ENCODE measurements around the gene ALDH4A1.

The ALDH4A1 gene

GRCh38 chr1:18907021-18907916 is 4.9 kb upstream of the ALDH4A1 start:
- DNase-seq (ENCODE audit: low read depth) = no peak

DNA sequence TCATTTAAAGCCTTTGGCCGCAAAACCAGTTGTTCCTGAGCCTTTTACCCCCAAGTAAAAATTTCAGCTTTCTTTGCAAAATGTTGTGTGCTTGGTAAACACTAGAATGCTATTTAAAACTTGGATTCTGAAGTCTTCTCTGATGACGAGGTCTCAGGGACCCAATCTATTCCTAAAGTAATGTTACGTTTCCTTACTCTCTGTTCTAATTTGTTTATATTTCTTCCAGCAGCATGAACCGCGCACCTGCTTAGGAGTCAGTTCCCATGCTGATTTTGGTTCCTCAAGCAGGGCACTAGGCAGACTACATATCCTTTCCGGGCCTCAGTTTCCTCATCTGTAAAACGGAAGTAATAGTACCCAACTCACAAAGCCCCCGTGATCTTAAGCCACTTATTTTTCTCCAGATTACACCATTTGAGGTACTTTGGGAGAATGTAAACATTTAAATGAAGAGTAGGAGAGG is 969 bp upstream of the ALDH4A1 start:
- peak overlapping the region; percentile 83 for H3K4me3 ChIP-seq (ENCODE audit: low read depth, low read length)
- DNase-seq (ENCODE audit: low read depth) = no peak
- TF ChIP-seq, protein P1, sequence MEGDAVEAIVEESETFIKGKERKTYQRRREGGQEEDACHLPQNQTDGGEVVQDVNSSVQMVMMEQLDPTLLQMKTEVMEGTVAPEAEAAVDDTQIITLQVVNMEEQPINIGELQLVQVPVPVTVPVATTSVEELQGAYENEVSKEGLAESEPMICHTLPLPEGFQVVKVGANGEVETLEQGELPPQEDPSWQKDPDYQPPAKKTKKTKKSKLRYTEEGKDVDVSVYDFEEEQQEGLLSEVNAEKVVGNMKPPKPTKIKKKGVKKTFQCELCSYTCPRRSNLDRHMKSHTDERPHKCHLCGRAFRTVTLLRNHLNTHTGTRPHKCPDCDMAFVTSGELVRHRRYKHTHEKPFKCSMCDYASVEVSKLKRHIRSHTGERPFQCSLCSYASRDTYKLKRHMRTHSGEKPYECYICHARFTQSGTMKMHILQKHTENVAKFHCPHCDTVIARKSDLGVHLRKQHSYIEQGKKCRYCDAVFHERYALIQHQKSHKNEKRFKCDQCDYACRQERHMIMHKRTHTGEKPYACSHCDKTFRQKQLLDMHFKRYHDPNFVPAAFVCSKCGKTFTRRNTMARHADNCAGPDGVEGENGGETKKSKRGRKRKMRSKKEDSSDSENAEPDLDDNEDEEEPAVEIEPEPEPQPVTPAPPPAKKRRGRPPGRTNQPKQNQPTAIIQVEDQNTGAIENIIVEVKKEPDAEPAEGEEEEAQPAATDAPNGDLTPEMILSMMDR (IDR thresholded peaks at IDR 0.05; ENCODE audit: low read depth, low read length, missing control alignments) = no peak

More at GRCh38 chr1:18907021-18907916, 4.9 kb upstream of the ALDH4A1 start:
- TF ChIP-seq, protein P1 (IDR thresholded peaks at IDR 0.05; ENCODE audit: low read depth, low read length, missing control alignments) = peak; percentile 73
- H3K4me3 ChIP-seq (ENCODE audit: low read depth, low read length) = no peak overlapping the region

DNA sequence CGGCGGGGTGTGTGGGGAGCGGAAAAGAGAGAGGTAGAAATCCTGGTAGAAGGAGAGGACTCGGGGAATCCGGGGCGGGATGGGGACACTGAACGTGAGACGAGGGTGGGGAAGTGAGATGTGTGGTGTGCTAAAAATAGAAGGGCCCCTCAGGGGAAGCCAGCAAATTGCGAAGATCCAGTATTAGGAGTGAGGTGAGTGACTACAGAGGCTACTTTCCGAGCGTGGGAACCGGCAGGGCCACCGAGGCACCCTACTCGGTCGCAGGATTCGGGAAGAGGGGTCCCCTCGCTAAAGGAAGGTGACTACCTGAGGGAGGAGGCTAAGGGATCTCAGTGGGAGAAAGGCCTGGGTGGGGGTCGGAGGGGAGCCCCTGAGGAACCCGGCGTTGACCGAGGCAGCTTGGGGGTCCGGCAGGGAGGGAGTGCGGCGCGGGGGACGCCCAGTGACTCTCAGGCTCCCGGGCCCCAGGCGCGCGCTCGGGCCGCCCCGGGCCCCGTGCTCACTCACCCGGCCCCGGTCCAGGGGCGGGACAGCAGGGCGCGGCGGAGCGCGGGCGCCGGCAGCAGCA is 318 bp downstream of the ALDH4A1 start:
- H3K4me3 ChIP-seq (ENCODE audit: low read depth, low read length) = peak overlapping the region; percentile 83
- no peak for DNase-seq (ENCODE audit: low read depth)
- TF ChIP-seq, protein P1 (IDR thresholded peaks at IDR 0.05; ENCODE audit: low read depth, low read length, missing control alignments) = no peak

GRCh38 chr1:18901147-18901951 is 1.0 kb downstream of the ALDH4A1 start:
- H3K4me3 ChIP-seq (ENCODE audit: low read depth, low read length) = peak overlapping the region; percentile 83; the same call in 1 of the 2 replicates
- DNase-seq (ENCODE audit: low read depth) = no peak
- TF ChIP-seq, protein P1 (IDR thresholded peaks at IDR 0.05; ENCODE audit: low read depth, low read length, missing control alignments) = no peak

DNA sequence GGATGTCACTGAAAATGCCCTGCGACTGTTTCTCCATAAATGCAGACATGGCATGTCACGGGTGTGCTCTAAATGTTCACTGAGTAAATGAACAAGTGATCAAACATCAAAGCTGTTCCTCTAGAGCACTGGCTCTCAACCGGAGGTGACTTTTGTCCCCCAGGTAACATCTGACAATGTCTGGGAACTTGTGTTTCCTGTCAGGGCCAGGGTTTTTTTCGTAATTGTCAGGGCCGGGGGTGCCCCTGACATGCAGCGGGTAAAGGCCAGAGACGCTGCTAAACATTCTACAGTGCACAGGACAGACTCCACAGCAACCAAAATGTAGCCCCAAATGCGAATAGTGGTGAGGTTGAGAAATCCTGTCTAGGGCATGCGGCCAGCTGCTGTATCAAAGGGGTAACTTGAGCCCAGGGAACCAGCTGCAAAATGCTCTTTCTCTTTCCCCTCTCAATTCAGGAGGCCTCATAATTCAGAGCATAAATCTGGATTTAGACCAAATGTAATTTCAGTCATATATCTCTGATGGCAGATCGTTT is 2.0 kb downstream of the ALDH4A1 start:
- TF ChIP-seq, protein P1 (IDR thresholded peaks at IDR 0.05; ENCODE audit: low read depth, low read length, missing control alignments) = no peak
- no peak for DNase-seq (ENCODE audit: low read depth)
- no peak overlapping the region for H3K4me3 ChIP-seq (ENCODE audit: low read depth, low read length)

DNA sequence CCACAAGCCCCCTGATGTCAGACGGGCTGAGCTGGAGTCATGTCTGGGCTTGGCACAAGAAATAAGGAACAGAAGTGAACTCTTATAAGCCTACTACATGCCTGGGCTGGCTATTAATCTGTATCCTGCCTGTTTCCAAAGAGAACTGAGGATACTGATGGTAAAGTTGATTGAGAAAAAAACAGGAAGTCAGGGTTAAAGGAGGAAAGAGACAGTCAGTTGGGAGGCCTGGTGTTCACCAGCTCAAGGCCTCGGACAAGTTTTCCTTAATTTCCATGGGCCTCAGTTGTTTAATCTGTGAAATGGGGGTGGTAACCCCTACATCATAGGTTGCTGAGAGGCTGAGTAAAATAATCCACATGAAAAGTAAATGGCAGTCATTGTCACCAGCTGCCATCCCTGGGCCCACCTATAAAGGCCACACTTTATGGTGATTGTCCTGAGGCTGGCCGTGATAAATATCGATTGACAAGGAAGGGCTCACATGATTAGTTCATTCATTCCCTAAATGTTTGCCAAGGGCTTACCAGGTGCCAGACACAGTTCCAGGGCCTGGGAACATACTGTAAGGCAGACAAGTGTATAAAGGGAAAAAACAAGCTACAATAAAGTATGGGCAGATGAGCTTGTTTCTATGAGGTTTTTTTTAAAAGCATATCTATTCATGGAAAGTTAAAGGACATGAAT is 2.8 kb downstream of the ALDH4A1 start:
- TF ChIP-seq, protein P1 (IDR thresholded peaks at IDR 0.05; ENCODE audit: low read depth, low read length, missing control alignments) = no peak
- H3K4me3 ChIP-seq (ENCODE audit: low read depth, low read length) = no peak overlapping the region
- DNase-seq (ENCODE audit: low read depth) = no peak

Measured in GM12864 (cell line).